ENCODE results near the gene FAM20C. TPM values are rescaled to one million over a fixed set of nuclear protein-coding genes. Genes with fewer than 3 reads are reported as not detected.

The FAM20C gene
- total RNA-seq, 1 experiment from 2014 or later = 87.9 TPM

- Histone ChIP-seq H3K9me3 (ENCODE audit: low read length) (no peaks in the 10 kb centered on the region), H3K4me1 (ENCODE audit: insufficient read depth, low read length) (peaks cover 6% of the 10 kb centered on the region; the same call in 1 of the 2 replicates), H3K4me3 (ENCODE audit: low read length) (no peak overlapping the region), H3K4me2 (ENCODE audit: low read length) (no peak overlapping the region), H3K27me3 (ENCODE audit: low read length) (no peaks in the 10 kb centered on the region), H3K9me2 (replicated peaks; ENCODE audit: low read length) (no peaks in the 10 kb centered on the region), H3F3A (ENCODE audit: low read length, unreplicated experiment) (no peaks in the 10 kb centered on the region), H3K9ac (ENCODE audit: low read length) (no peak overlapping the region), H2AFZ (ENCODE audit: low read length) (no peak overlapping the region), H3K27ac (ENCODE audit: low read length) (no peak overlapping the region), H3K79me2 (ENCODE audit: low read length) (no peaks in the 10 kb centered on the region), H4K20me1 (ENCODE audit: low read length) (no peaks in the 10 kb centered on the region), H3K36me3 (ENCODE audit: low read depth, low read length) (no peaks in the 10 kb centered on the region)
- ChIA-PET CTCF (no interaction called here), POLR2A (ENCODE audit: unreplicated experiment) (no interaction called here)
- TF ChIP-seq CTCF (conservative IDR thresholded peaks at IDR 0.05; ENCODE audit: low read depth, low read length) (no peak), EZH2 (IDR thresholded peaks at IDR 0.05; ENCODE audit: low read length, unreplicated experiment) (no peak), EZH2phosphoT487 (IDR thresholded peaks at IDR 0.05; ENCODE audit: borderline replicate concordance, low read length) (no peak)
- BruUV-seq (replicated peaks) = no TSS peak
- intact Hi-C loops (cut with micrococcal nuclease) = no loop called here
- ATAC-seq (no peak), DNase-seq (no peak)
These were observed 34.4 kb upstream of the FAM20C start for GRCh38 chr7:157771-158625.

GRCh38 chr7:158771-159170, 33.6 kb upstream of the FAM20C start:
- no peak for TF ChIP-seq EZH2phosphoT487 (IDR thresholded peaks at IDR 0.05; ENCODE audit: borderline replicate concordance, low read length)
- no peak for TF ChIP-seq CTCF (conservative IDR thresholded peaks at IDR 0.05; ENCODE audit: low read depth, low read length)
- TF ChIP-seq EZH2 (IDR thresholded peaks at IDR 0.05; ENCODE audit: low read length, unreplicated experiment) = no peak
- POLR2A ChIA-PET (ENCODE audit: unreplicated experiment) = no interaction called here

More at GRCh38 chr7:158771-159170, 33.6 kb upstream of the FAM20C start:
- peaks cover 6% of the 10 kb centered on the region; the same call in 1 of the 2 replicates for H3K4me1 ChIP-seq (ENCODE audit: insufficient read depth, low read length)
- no peak for DNase-seq
- no peaks in the 10 kb centered on the region for H3K27me3 ChIP-seq (ENCODE audit: low read length)
- CTCF ChIA-PET = no interaction called here
- H3F3A ChIP-seq (ENCODE audit: low read length, unreplicated experiment) = no peaks in the 10 kb centered on the region
- no peaks in the 10 kb centered on the region for H3K9me2 ChIP-seq (replicated peaks; ENCODE audit: low read length)
- H3K9ac ChIP-seq (ENCODE audit: low read length) = no peak overlapping the region
- no TSS peak for BruUV-seq (replicated peaks)
- H3K4me3 ChIP-seq (ENCODE audit: low read length) = no peak overlapping the region
- H2AFZ ChIP-seq (ENCODE audit: low read length) = no peak overlapping the region
- H3K27ac ChIP-seq (ENCODE audit: low read length) = no peak overlapping the region
- H3K9me3 ChIP-seq (ENCODE audit: low read length) = no peaks in the 10 kb centered on the region
- no peak overlapping the region for H3K4me2 ChIP-seq (ENCODE audit: low read length)
- no peaks in the 10 kb centered on the region for H4K20me1 ChIP-seq (ENCODE audit: low read length)
- ATAC-seq = no peak
- no peaks in the 10 kb centered on the region for H3K36me3 ChIP-seq (ENCODE audit: low read depth, low read length)
- intact Hi-C loops (cut with micrococcal nuclease) = no loop called here
- no peaks in the 10 kb centered on the region for H3K79me2 ChIP-seq (ENCODE audit: low read length)

Measured in PC-3 (cell line).